Measurements from ENCODE around the gene CASZ1.

Gene CASZ1

GRCh38 chr1:10823000-10823401 lies 26.6 kb upstream of the CASZ1 start:
- Histone ChIP-seq H3K4me1 (ENCODE audit: control insufficient read depth, insufficient read depth, low read length, poor library complexity, severe bottlenecking) (no peaks in the 10 kb centered on the region), H3K9me3 (ENCODE audit: control insufficient read depth, low read length) (no peaks in the 10 kb centered on the region), H3K4me3 (ENCODE audit: insufficient read depth, low read depth, low read length, poor library complexity, severe bottlenecking) (no peak overlapping the region), H3K36me3 (ENCODE audit: control insufficient read depth, insufficient read depth, low read length) (no peaks in the 10 kb centered on the region), H3K27me3 (replicated peaks; ENCODE audit: control insufficient read depth, insufficient read depth, low read length, poor library complexity, severe bottlenecking) (no peaks in the 10 kb centered on the region), H3K27ac (ENCODE audit: insufficient read depth, low read length, poor library complexity, severe bottlenecking) (no peak overlapping the region)
- no peak for DNase-seq

- Histone ChIP-seq H3K9me3 (ENCODE audit: control insufficient read depth, low read length) (no peaks in the 10 kb centered on the region), H3K27me3 (replicated peaks; ENCODE audit: control insufficient read depth, insufficient read depth, low read length, poor library complexity, severe bottlenecking) (no peaks in the 10 kb centered on the region), H3K4me1 (ENCODE audit: control insufficient read depth, insufficient read depth, low read length, poor library complexity, severe bottlenecking) (no peaks in the 10 kb centered on the region), H3K36me3 (ENCODE audit: control insufficient read depth, insufficient read depth, low read length) (no peaks in the 10 kb centered on the region), H3K27ac (ENCODE audit: insufficient read depth, low read length, poor library complexity, severe bottlenecking) (no peak overlapping the region), H3K4me3 (ENCODE audit: insufficient read depth, low read depth, low read length, poor library complexity, severe bottlenecking) (no peak overlapping the region)
- DNase-seq = no peak
Observed at GRCh38 chr1:10821388-10821787, 24.9 kb upstream of the CASZ1 start.

- Histone ChIP-seq H3K4me1 (ENCODE audit: control insufficient read depth, insufficient read depth, low read length, poor library complexity, severe bottlenecking) (no peaks in the 10 kb centered on the region), H3K36me3 (ENCODE audit: control insufficient read depth, insufficient read depth, low read length) (no peaks in the 10 kb centered on the region), H3K27ac (ENCODE audit: insufficient read depth, low read length, poor library complexity, severe bottlenecking) (no peak overlapping the region), H3K9me3 (ENCODE audit: control insufficient read depth, low read length) (no peaks in the 10 kb centered on the region), H3K27me3 (replicated peaks; ENCODE audit: control insufficient read depth, insufficient read depth, low read length, poor library complexity, severe bottlenecking) (no peaks in the 10 kb centered on the region), H3K4me3 (ENCODE audit: insufficient read depth, low read depth, low read length, poor library complexity, severe bottlenecking) (no peak overlapping the region)
- no peak for DNase-seq
Observed at GRCh38 chr1:10820422-10820821, 24.0 kb upstream of the CASZ1 start.

- Histone ChIP-seq H3K27me3 (replicated peaks; ENCODE audit: control insufficient read depth, insufficient read depth, low read length, poor library complexity, severe bottlenecking) (no peaks in the 10 kb centered on the region), H3K27ac (ENCODE audit: insufficient read depth, low read length, poor library complexity, severe bottlenecking) (no peak overlapping the region)
Observed at GRCh38 chr1:10819198-10819901, 22.9 kb upstream of the CASZ1 start.

GRCh38 chr1:10818262-10819197 lies 22.1 kb upstream of the CASZ1 start:
- no peaks in the 10 kb centered on the region for H3K27me3 ChIP-seq (replicated peaks; ENCODE audit: control insufficient read depth, insufficient read depth, low read length, poor library complexity, severe bottlenecking)
- no peaks in the 10 kb centered on the region for H3K4me1 ChIP-seq (ENCODE audit: control insufficient read depth, insufficient read depth, low read length, poor library complexity, severe bottlenecking)
- DNase-seq = no peak
- no peaks in the 10 kb centered on the region for H3K9me3 ChIP-seq (ENCODE audit: control insufficient read depth, low read length)
- H3K4me3 ChIP-seq (ENCODE audit: insufficient read depth, low read depth, low read length, poor library complexity, severe bottlenecking) = no peak overlapping the region
- no peaks in the 10 kb centered on the region for H3K36me3 ChIP-seq (ENCODE audit: control insufficient read depth, insufficient read depth, low read length)
- no peak overlapping the region for H3K27ac ChIP-seq (ENCODE audit: insufficient read depth, low read length, poor library complexity, severe bottlenecking)

More at GRCh38 chr1:10819198-10819901, 22.9 kb upstream of the CASZ1 start:
- no peaks in the 10 kb centered on the region for H3K9me3 ChIP-seq (ENCODE audit: control insufficient read depth, low read length)
- H3K36me3 ChIP-seq (ENCODE audit: control insufficient read depth, insufficient read depth, low read length) = no peaks in the 10 kb centered on the region
- DNase-seq = no peak
- H3K4me1 ChIP-seq (ENCODE audit: control insufficient read depth, insufficient read depth, low read length, poor library complexity, severe bottlenecking) = no peaks in the 10 kb centered on the region
- H3K4me3 ChIP-seq (ENCODE audit: insufficient read depth, low read depth, low read length, poor library complexity, severe bottlenecking) = no peak overlapping the region

- Histone ChIP-seq H3K27ac (ENCODE audit: insufficient read depth, low read length, poor library complexity, severe bottlenecking) (no peak overlapping the region), H3K36me3 (ENCODE audit: control insufficient read depth, insufficient read depth, low read length) (no peaks in the 10 kb centered on the region), H3K9me3 (ENCODE audit: control insufficient read depth, low read length) (no peaks in the 10 kb centered on the region), H3K4me3 (ENCODE audit: insufficient read depth, low read depth, low read length, poor library complexity, severe bottlenecking) (no peak overlapping the region), H3K4me1 (ENCODE audit: control insufficient read depth, insufficient read depth, low read length, poor library complexity, severe bottlenecking) (no peaks in the 10 kb centered on the region), H3K27me3 (replicated peaks; ENCODE audit: control insufficient read depth, insufficient read depth, low read length, poor library complexity, severe bottlenecking) (no peaks in the 10 kb centered on the region)
- no peak for DNase-seq
Observed at GRCh38 chr1:10816743-10817369, 20.4 kb upstream of the CASZ1 start.

- DNase-seq = no peak
- Histone ChIP-seq H3K27ac (ENCODE audit: insufficient read depth, low read length, poor library complexity, severe bottlenecking) (no peak overlapping the region), H3K27me3 (replicated peaks; ENCODE audit: control insufficient read depth, insufficient read depth, low read length, poor library complexity, severe bottlenecking) (no peaks in the 10 kb centered on the region), H3K9me3 (ENCODE audit: control insufficient read depth, low read length) (no peaks in the 10 kb centered on the region), H3K4me1 (ENCODE audit: control insufficient read depth, insufficient read depth, low read length, poor library complexity, severe bottlenecking) (no peaks in the 10 kb centered on the region), H3K4me3 (ENCODE audit: insufficient read depth, low read depth, low read length, poor library complexity, severe bottlenecking) (no peak overlapping the region), H3K36me3 (ENCODE audit: control insufficient read depth, insufficient read depth, low read length) (no peaks in the 10 kb centered on the region)
Observed at GRCh38 chr1:10816233-10816632, 19.8 kb upstream of the CASZ1 start.

GRCh38 chr1:10815858-10816195 lies 19.4 kb upstream of the CASZ1 start:
- Histone ChIP-seq H3K9me3 (ENCODE audit: control insufficient read depth, low read length) (no peaks in the 10 kb centered on the region), H3K27ac (ENCODE audit: insufficient read depth, low read length, poor library complexity, severe bottlenecking) (no peak overlapping the region), H3K27me3 (replicated peaks; ENCODE audit: control insufficient read depth, insufficient read depth, low read length, poor library complexity, severe bottlenecking) (no peaks in the 10 kb centered on the region), H3K4me3 (ENCODE audit: insufficient read depth, low read depth, low read length, poor library complexity, severe bottlenecking) (no peak overlapping the region), H3K4me1 (ENCODE audit: control insufficient read depth, insufficient read depth, low read length, poor library complexity, severe bottlenecking) (no peaks in the 10 kb centered on the region), H3K36me3 (ENCODE audit: control insufficient read depth, insufficient read depth, low read length) (no peaks in the 10 kb centered on the region)
- DNase-seq = no peak

GRCh38 chr1:10814976-10815857 lies 18.8 kb upstream of the CASZ1 start:
- H3K9me3 ChIP-seq (ENCODE audit: control insufficient read depth, low read length) = no peaks in the 10 kb centered on the region
- H3K4me1 ChIP-seq (ENCODE audit: control insufficient read depth, insufficient read depth, low read length, poor library complexity, severe bottlenecking) = no peaks in the 10 kb centered on the region
- no peak overlapping the region for H3K4me3 ChIP-seq (ENCODE audit: insufficient read depth, low read depth, low read length, poor library complexity, severe bottlenecking)
- no peaks in the 10 kb centered on the region for H3K36me3 ChIP-seq (ENCODE audit: control insufficient read depth, insufficient read depth, low read length)
- H3K27ac ChIP-seq (ENCODE audit: insufficient read depth, low read length, poor library complexity, severe bottlenecking) = no peak overlapping the region
- DNase-seq = no peak
- H3K27me3 ChIP-seq (replicated peaks; ENCODE audit: control insufficient read depth, insufficient read depth, low read length, poor library complexity, severe bottlenecking) = no peaks in the 10 kb centered on the region

Data from effector memory CD4-positive, alpha-beta T cell (primary cell).